HUES6 (cell line): ENCODE measurements around the gene HRG.
"Not testable (repeated sequence)": the region's sequence is repeated elsewhere in the genome, so short reads cannot be mapped to it uniquely, and the experiment has no call there.

ENCODE experiments used
- H3K27ac ChIP-seq: 2 replicates; pipeline ENCODE4 v1.7.0; 2013; ENCODE audit warnings: low read depth, mild to moderate bottlenecking, low read length, inconsistent platforms
- H3K27me3 ChIP-seq: 2 replicates; pipeline ENCODE4 v1.6.1; 2013; ENCODE audit warnings: low read length; ENCODE audit not compliant: control insufficient read depth, insufficient read depth
- H3K36me3 ChIP-seq: 2 replicates; pipeline ENCODE4 v1.6.1; 2013; ENCODE audit warnings: low read length; ENCODE audit not compliant: control insufficient read depth, insufficient read depth
- H3K4me1 ChIP-seq: 2 replicates; pipeline ENCODE4 v1.6.1; 2013; ENCODE audit warnings: low read length; ENCODE audit not compliant: control insufficient read depth, insufficient read depth
- H3K4me3 ChIP-seq: 2 replicates; pipeline ENCODE4 v1.5.1; 2013; ENCODE audit warnings: low read depth, low read length
- H3K9ac ChIP-seq: one replicate; pipeline ENCODE4 v1.6.1; 2013; ENCODE audit warnings: mild to moderate bottlenecking, low read length
- H3K9me3 ChIP-seq: 2 replicates; pipeline ENCODE4 v1.6.1; 2013; ENCODE audit warnings: low read depth, low read length; ENCODE audit not compliant: control insufficient read depth, insufficient read depth

HRG gene

DNA sequence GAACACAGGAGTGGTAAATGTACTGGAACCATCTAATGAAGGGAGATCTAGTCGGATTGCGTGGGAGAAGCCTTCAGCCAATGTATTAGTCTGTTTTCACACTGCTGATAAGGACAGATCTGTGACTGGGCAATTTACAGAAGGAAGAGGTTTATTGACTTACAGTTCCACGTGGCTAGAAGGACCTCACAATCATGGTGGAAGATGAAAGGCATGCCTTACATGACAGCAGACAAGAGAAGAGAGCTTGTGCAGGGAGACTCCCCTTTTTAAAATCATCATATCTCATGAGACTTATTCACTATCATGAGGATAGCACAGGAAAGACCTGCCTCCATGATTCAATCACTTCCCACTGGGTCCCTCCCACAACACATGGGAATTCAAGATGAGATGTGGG is 17.0 kb downstream of the HRG start:
- Histone ChIP-seq H3K9ac (no peak overlapping the region), H3K27ac (no peak overlapping the region), H3K4me3 (no peak overlapping the region), H3K36me3 (no peaks in the 10 kb centered on the region), H3K4me1 (no peaks in the 10 kb centered on the region), H3K27me3 (no peaks in the 10 kb centered on the region), H3K9me3 (peaks cover 19% of the 10 kb centered on the region)

DNA sequence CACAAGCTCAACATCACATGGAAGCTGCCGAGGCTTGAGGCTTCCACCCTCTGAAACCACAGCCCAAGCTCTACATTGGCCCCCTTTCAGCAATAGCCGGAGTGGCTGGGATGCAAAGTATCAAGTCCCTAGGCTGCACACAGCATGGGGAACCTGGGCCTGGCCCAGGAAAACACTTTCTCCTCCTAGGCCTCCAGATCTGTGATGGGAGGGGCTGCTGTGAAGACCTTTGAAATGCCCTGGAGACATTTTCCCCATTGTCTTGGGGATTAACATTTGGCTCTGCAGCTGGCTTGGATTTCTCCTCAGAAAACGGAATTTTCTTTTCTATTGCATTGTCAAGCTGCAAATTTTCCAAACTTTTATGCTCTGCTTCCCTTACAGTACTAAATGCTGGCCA is 18.2 kb downstream of the HRG start:
- Histone ChIP-seq H3K36me3 (no peaks in the 10 kb centered on the region), H3K4me1 (no peaks in the 10 kb centered on the region), H3K27me3 (no peaks in the 10 kb centered on the region), H3K9ac (no peak overlapping the region), H3K27ac (no peak overlapping the region), H3K4me3 (no peak overlapping the region), H3K9me3 (peaks cover 19% of the 10 kb centered on the region)

DNA sequence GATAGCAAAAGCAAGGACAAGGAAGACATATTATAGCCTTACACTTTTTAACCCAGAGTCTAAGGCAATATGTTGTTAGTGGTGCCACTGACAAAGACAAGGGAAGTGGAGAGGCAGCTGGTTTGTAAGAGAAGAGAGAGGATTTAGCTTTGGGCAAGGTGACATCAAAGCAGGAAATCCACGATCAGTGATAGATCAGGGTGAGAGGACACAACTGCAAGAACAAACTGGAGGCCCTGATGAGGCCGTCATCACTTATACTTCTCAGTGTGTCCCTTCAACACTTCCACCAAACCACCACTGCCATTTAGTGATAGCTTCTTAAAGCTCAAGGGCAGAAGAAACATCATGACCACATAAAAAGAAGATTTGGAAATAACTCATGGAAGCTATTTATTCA is 20.7 kb downstream of the HRG start:
- not testable (repeated sequence) for H3K27ac ChIP-seq, H3K9ac ChIP-seq, H3K4me3 ChIP-seq, H3K36me3 ChIP-seq, H3K4me1 ChIP-seq, H3K27me3 ChIP-seq
- H3K9me3 ChIP-seq: peaks cover 19% of the 10 kb centered on the region

DNA sequence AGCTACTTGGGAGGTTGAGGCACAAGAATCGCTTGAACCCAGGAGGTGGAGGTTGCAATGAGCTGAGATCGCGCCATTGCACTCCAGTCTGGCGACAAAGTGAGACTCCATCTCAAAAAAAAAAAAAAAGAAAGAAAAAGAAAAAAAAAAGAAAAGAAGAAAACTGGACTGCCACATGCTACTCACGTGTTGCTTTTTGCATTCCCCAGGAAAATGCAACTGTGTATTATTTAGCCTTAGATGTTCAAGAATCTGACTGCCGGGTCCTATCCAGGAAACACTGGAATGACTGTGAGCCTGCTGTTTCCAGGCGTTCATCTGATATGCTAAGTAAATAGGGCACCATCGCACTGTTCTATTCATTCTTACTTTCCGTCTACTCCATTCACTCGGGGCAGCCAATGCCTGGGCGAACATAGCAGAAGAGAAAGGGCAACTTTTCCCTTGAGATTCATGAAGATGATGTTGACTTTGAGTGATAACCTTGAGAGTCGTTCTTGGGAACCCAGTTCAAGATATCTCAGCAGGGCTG is 21.4 kb downstream of the HRG start:
- Histone ChIP-seq H3K9ac (no peak overlapping the region), H3K9me3 (peaks cover 19% of the 10 kb centered on the region), H3K4me1 (no peaks in the 10 kb centered on the region), H3K4me3 (no peak overlapping the region), H3K27me3 (no peaks in the 10 kb centered on the region), H3K27ac (no peak overlapping the region), H3K36me3 (no peaks in the 10 kb centered on the region)

DNA sequence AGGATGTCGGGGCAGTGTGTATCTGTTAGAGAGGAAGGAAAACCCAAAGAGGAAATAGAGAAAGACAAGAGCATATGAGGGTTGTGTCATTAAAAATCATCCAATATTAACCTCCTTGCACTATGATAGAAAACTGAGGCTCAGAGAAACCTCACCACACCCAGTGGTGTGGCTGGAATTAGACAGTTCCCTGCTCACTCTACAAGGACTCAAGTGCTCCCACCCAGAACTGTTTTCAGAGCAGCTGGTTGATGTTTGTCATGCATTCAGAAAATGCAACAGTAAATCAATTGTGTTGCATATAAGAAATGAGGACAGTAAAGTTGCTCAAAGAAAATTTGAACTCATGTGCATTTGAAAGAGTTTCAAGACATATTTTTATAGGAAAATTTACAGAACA is 24.5 kb downstream of the HRG start:
- H3K9ac ChIP-seq, H3K36me3 ChIP-seq, H3K27ac ChIP-seq, H3K4me3 ChIP-seq, H3K4me1 ChIP-seq, H3K27me3 ChIP-seq: not testable (repeated sequence)
- peaks cover 11% of the 10 kb centered on the region for H3K9me3 ChIP-seq

DNA sequence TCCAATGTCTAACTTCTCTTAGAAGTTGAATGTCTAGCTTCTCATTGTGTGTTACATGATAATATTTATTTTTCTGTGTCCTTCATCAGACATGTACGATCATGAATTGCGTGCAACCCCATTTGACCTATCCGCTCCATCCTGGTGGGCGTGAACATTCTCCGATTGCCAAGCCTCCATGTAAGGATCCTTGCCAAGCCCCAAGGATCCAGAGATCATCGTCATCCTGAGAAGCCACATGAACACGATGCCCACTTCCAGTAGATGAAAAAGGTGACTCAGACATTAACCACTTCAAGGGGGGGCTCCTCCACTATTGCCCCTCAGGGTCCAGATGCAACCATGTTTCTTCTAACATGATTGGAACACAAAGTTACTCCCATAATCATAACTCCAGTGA is 25.9 kb downstream of the HRG start:
- H3K36me3 ChIP-seq: no peaks in the 10 kb centered on the region
- no peaks in the 10 kb centered on the region for H3K9me3 ChIP-seq
- H3K4me3 ChIP-seq: no peak overlapping the region
- no peak overlapping the region for H3K27ac ChIP-seq
- no peaks in the 10 kb centered on the region for H3K27me3 ChIP-seq
- 0 out of 2 replicates have a peak, but pooled peaks cover 3% of the 10 kb centered on the region for H3K4me1 ChIP-seq
- no peak overlapping the region for H3K9ac ChIP-seq

DNA sequence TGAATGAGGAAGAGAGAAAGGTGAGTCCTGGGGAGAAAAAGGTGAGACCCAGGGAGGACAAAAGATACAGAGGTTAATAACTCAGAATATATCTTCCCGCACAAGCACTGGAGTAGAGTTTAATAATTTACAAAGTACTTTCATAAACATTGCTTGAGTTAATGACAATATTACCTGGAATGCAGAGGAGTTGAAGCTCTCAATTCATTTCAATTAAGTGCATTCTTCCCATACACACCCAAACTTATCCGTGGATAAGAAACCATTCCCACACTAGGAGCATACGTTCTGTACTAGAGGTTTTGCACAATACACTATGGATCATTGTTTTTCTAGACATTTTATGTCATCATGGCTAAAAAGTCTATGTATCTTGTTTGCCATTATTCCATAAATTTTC is 28.0 kb downstream of the HRG start:
- Histone ChIP-seq H3K9ac (no peak overlapping the region), H3K27ac (no peak overlapping the region), H3K4me1 (0 out of 2 replicates have a peak, but pooled peaks cover 3% of the 10 kb centered on the region), H3K4me3 (no peak overlapping the region), H3K27me3 (no peaks in the 10 kb centered on the region), H3K9me3 (no peaks in the 10 kb centered on the region), H3K36me3 (no peaks in the 10 kb centered on the region)

DNA sequence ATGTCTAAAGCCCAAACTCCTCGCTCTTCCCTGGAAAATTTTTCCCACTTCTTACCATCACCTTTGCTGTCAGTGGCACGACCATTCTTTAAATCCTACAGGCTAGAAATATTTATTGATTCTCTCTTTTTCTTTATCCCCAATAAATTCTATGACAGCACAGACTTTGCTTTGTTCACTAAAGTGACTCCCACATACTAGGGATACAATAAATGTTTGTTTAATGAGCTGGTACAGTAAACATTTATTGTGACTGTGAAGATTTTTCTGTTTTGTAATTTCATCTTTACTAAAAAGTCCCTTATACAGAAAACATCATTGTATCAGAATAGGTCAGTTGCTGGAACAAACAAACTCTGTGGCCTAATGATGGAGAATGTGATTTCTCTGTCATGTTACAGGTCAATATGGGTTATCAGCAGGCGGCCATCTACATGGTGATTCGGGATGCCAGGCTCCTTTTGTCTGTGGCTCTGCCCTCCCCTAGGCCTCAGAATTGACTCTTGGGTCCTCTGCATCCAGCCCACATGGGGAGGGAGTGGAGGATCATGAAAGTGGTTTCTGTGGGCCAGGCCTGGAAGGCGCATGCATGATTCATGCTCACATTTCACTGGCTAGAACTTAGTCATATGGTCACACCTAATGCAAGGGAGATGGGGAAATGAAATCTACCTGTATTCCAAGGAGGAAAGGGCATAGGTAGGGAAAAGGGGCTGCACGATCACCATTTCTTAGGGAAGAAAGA is 28.6 kb downstream of the HRG start:
- Histone ChIP-seq H3K27me3 (no peaks in the 10 kb centered on the region), H3K9ac (no peak overlapping the region), H3K9me3 (no peaks in the 10 kb centered on the region), H3K27ac (no peak overlapping the region), H3K4me3 (no peak overlapping the region), H3K36me3 (no peaks in the 10 kb centered on the region), H3K4me1 (0 out of 2 replicates have a peak, but pooled peaks cover 3% of the 10 kb centered on the region)

DNA sequence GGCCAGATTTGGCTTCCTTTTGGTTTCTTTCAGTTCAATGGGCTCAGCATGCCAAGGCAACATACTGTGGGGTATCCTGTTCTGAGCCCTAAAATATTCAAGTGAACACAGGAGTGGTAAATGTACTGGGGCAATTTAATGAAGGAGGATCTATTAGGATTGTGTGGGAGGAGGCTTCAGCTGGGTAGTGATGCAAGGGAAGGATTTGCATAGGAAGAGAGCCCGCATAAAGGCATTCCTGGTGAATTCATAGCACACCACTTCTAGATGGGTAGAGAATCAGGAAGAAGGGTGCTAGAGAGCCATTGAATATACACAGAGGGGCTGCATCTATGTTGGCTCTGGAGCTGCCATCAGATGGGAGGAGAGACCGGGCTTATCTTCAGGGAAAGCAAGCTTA is 30.7 kb downstream of the HRG start:
- H3K4me3 ChIP-seq: no peak overlapping the region
- no peaks in the 10 kb centered on the region for H3K9me3 ChIP-seq
- H3K4me1 ChIP-seq: 0 out of 2 replicates have a peak, but pooled peaks cover 3% of the 10 kb centered on the region
- H3K27ac ChIP-seq: no peak overlapping the region
- H3K27me3 ChIP-seq: no peaks in the 10 kb centered on the region
- no peak overlapping the region for H3K9ac ChIP-seq
- H3K36me3 ChIP-seq: no peaks in the 10 kb centered on the region

DNA sequence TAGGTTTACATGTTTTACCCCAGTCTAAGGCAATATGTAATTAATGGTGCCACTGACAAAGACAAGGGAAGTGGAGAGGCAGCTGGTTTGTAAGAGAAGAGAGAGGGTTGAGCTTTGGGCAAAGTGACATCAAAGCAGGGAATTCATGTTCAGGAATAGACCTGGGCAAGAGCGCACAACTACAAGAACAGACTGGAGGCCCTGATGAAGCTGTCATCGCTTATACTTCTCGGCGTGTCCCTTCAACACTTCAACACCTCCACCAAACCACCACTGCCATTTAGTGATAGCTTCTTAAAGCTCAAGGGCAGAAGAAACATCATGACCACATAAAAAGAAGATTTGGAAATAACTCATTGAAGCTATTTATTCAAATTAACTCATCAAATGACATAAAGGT is 31.7 kb downstream of the HRG start:
- Histone ChIP-seq H3K4me1 (0 out of 2 replicates have a peak, but pooled peaks cover 3% of the 10 kb centered on the region), H3K36me3 (no peaks in the 10 kb centered on the region), H3K27ac (no peak overlapping the region), H3K9ac (no peak overlapping the region), H3K9me3 (no peaks in the 10 kb centered on the region), H3K4me3 (no peak overlapping the region), H3K27me3 (no peaks in the 10 kb centered on the region)

DNA sequence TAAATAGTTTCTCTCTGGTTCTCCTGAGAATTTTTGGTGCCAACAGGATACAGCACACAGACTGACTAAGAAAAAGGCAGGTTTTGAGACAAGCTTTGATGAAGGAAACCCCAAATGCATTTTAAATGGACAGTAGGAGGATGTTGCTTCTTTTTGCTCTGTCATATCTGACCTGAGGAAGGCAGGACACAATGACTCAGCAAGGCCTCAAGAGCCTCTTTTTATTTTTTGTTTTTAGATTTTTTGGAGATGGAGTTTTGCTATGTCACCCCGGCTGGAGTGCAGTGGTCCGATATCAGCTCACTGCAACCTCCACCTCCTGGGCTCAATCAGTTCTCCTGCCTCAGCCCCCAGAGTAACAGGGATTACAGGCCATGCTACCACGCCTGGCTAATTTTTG is 34.5 kb downstream of the HRG start:
- Histone ChIP-seq H3K27me3 (no peaks in the 10 kb centered on the region), H3K27ac (no peak overlapping the region), H3K4me3 (no peak overlapping the region), H3K4me1 (no peaks in the 10 kb centered on the region), H3K36me3 (no peaks in the 10 kb centered on the region), H3K9ac (no peak overlapping the region), H3K9me3 (no peaks in the 10 kb centered on the region)
